GM19025 (cell line): Measurements from ENCODE around the gene PER1.

ENCODE experiments used
- ATAC-seq: cut with Tn5 transposase; IDR thresholded peaks from one replicate; pipeline ENCODE4 v1.9.1; 2021; ENCODE audit warnings: mild to moderate bottlenecking, low read depth, moderate library complexity; ENCODE audit not compliant: unreplicated experiment

PER1 gene, protein sequence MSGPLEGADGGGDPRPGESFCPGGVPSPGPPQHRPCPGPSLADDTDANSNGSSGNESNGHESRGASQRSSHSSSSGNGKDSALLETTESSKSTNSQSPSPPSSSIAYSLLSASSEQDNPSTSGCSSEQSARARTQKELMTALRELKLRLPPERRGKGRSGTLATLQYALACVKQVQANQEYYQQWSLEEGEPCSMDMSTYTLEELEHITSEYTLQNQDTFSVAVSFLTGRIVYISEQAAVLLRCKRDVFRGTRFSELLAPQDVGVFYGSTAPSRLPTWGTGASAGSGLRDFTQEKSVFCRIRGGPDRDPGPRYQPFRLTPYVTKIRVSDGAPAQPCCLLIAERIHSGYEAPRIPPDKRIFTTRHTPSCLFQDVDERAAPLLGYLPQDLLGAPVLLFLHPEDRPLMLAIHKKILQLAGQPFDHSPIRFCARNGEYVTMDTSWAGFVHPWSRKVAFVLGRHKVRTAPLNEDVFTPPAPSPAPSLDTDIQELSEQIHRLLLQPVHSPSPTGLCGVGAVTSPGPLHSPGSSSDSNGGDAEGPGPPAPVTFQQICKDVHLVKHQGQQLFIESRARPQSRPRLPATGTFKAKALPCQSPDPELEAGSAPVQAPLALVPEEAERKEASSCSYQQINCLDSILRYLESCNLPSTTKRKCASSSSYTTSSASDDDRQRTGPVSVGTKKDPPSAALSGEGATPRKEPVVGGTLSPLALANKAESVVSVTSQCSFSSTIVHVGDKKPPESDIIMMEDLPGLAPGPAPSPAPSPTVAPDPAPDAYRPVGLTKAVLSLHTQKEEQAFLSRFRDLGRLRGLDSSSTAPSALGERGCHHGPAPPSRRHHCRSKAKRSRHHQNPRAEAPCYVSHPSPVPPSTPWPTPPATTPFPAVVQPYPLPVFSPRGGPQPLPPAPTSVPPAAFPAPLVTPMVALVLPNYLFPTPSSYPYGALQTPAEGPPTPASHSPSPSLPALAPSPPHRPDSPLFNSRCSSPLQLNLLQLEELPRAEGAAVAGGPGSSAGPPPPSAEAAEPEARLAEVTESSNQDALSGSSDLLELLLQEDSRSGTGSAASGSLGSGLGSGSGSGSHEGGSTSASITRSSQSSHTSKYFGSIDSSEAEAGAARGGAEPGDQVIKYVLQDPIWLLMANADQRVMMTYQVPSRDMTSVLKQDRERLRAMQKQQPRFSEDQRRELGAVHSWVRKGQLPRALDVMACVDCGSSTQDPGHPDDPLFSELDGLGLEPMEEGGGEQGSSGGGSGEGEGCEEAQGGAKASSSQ (N-terminal part only)

GRCh38 chr17:8152112-8152775, at the start of gene PER1:
TSS of gene PER1 (minus strand) at chr17:8152404. CDS start at chr17:8150706, 1,698 bp downstream.
- ATAC-seq = no peak

DNA sequence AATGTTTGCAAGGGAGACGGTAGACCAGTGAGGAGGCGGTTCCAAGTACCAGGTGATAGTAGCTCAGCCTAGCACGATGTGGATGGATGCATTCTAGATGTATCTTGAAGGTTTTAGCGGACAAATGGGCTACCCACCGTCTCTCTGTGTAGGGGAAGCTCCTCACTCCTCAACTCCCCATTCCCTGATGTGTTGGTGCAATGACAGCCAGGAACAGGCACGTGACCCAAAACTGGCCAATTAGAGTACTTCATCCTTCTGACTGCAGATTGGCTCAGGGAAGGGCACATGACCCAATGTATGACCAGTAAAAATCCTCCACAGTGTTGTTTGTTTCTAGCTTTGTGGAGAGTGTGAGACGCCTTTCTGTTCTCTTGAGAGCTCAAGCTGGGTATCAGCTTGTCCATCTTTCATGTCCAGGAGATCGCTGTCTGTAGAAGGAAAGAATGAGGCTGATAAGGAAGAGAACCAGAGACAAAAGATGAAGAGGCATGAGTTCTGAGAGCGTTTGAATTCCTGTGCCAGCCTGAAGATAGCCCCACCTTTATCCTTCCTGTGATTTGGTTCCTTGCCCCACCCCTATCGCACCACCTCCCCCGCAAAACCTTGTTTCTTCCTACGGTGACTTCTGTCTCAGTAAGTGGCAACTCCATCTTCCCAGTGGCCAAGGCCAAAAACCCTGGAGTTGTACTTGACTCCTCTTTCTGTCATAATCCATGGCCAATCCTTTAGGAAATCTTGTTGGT, 40.0 kb upstream of the PER1 start:
- ATAC-seq = no peak

DNA sequence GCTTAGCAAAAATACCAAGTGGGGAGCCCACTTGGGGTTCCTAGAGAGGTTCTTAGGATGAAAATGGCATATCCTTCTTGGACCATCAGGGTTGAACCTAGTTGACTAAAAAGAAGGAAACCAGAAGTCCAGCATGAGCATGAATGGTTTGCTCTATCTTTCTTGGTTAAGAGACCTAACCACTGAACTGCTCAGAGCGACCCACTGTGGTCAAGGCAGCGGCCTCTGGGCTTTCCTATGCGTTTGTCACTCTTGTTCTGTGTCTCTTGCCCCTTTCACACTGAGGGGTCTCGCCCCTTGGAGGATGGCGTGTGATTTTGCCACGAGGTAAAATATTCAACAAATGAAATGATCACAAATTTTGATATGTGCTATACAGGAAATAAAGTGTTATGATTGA, 38.3 kb upstream of the PER1 start:
- ATAC-seq = no peak

DNA sequence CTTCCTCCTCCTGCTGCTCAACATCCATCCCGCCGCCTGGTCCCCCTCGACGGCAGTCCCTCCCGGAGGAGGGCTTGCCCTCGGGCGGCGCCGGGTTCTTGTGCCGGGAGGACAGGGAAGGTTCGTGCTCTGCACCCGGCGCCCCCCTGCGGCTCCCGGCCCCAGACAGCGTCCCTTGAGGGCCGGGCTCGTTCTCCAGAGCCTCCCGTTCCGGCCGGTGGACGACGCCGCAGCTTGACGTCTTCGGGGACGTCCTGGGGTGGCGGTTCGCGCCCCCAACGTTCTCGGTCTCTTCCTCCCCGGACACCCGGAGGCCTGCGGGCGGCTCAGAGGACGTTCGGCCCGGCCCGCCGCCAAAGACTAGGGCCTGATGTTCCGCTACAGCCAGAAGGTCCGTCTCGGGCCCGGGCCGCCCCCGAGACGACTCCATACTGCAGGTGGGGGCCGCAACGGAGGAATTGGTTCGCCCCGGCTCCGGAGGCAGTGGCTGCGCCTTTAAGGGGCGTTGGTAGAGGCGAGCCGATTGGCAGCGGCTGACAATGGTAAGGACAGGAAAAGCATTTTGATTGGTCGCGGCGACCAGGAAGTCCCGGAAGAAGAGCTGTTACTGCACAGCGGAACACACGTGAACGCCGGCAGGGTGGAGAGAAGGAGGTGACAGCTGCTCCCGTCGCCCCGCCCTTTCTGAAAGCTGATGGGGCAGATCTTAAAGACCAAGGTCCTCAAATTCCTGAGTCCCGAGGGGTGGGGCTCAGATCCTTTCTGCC, 37.7 kb upstream of the PER1 start, which contains the start of gene BORCS6:
Gene BORCS6 (minus strand): TSS at position 470 of the 767 bp plus-strand sequence. CDS start 40 bp downstream, at position 430.
- peak; percentile 44 for ATAC-seq

GRCh38 chr17:8189041-8189710, 37.0 kb upstream of the PER1 start:
- ATAC-seq = no peak

DNA sequence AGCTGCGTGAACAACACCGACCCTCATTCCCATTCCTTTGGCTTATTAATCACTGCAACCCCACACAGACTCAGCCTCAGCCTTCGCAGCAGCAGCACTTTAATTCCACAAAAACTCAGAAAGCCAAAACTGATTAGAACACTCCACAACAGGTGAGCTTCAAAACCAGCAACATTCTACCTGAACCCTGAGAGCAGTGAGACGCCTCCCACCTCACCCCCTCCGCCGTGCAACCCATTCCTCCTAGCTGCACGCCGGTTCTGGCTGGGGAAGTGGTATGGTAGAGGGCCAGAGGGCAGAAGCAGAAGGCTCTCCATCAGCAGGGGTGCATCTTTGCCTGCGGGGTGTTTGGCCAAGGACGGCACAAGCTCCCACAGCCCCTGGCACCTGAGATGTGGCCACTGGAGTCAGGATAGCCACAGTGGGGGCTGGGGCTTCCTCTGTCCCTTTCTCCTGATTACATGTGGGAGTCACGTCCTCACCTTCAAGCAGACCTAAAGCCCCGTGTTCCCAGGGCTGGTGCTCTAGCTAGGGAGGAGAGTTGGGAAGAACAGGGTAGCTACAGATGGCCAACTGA, 36.1 kb upstream of the PER1 start:
- ATAC-seq = no peak

GRCh38 chr17:8187517-8188262, 35.5 kb upstream of the PER1 start:
- ATAC-seq = no peak

GRCh38 chr17:8186787-8187516, 34.7 kb upstream of the PER1 start:
- no peak for ATAC-seq

DNA sequence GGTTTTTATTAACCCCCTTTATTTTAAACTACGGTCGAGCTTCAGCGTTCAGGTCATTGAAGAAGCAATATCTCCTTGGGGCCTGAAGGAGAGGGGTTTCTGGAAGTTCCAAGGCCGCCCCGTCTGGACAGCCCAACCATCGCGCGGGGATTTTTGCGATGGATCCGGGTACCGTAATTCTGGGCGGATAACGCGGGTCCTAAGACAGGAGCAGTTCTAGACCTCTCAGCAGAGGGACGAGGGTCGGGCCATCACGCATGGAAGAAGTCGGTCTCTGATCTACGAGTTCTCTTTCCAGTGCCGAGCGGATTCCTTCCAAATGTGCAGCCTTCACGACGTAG, 34.2 kb upstream of the PER1 start:
- ATAC-seq = no peak

GRCh38 chr17:8185582-8186445, 33.6 kb upstream of the PER1 start:
- no peak for ATAC-seq

- ATAC-seq = no peak
Measured at GRCh38 chr17:8176998-8177731, 25.0 kb upstream of the PER1 start.

DNA sequence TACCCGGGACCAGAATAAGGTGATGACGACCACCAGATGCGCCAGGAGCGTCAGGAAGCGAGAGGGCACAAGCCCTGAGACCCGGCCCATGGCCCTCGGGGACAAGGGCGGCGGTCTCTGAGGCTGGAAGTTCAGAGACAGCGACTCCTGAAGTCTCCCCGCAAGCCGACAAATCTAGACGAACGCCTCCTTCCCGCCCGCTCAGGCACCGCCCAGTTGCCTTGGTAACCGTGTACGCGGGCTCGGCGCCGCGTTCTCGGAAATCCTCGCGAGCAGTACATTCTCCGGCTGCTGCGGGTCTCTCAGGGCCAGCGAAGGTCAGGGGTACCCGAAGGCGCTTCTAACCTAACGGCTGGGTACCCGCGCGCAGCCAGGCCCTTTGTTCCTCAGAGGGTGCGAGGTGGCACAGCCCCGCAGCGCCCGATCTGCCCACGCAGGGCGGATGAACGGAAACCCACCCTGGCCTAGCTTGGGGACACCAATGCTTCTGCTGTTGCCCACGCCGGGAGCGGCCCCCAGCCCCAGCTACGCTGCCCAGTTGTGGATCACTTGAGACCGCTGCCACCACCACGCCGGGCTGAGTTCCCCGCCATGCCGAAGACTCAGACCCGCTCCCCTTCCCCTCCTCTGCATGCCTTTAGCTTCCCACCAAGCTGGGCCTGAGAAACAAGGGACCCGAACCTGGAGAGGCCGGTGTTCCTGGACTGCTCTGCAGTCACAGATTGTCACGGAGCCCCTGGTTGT, 24.2 kb upstream of the PER1 start, which contains the start of gene TMEM107:
Gene TMEM107 (minus strand): TSS at position 184 of the 744 bp plus-strand sequence. CDS start 94 bp downstream, at position 90.
- ATAC-seq = peak; percentile 43

- peak; percentile 3 for ATAC-seq
Measured at GRCh38 chr17:8175795-8176196, 23.6 kb upstream of the PER1 start.

- no peak for ATAC-seq
Measured at GRCh38 chr17:8173871-8174322, 21.7 kb upstream of the PER1 start.
